Renal pelvis (tissue), 4 donors: ENCODE results near the gene ZIC4. TPM values are rescaled to one million over a fixed set of nuclear protein-coding genes. Genes with fewer than 3 reads are reported as not detected.

Experiments
- DNase-seq: peaks from one replicate; pipeline ENCODE4 v3.0.0-alpha.2; 2013
- polyA plus RNA-seq, 3 donors: library from polyadenylated mRNA; unstranded; fragments of 120-200 nt; gene quantifications; one replicate each; pipeline ENCODE4 v1.2.1, GENCODE V29; 2013; ENCODE audit not compliant: insufficient read length in 3 of 3

Gene ZIC4
- polyA plus RNA-seq, 3 donors, result 0.10 TPM; not detected in 2

DNA sequence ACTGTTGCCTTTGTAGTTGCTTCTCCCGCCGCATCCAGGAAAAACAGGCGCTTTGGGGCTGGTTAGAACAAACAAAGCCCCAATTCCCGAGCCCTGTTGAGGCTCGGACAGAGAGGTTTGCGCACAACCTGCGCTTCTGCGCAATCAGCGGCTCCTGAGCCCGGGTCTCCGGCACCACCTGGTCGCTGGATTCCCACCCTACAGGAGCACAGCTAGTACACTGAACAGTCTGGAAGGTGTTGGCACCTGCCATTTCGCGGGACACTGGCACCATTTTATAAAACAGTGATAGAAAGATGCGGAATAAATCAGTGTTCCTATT lies 13.8 kb downstream of the ZIC4 start:
- no peak for DNase-seq

DNA sequence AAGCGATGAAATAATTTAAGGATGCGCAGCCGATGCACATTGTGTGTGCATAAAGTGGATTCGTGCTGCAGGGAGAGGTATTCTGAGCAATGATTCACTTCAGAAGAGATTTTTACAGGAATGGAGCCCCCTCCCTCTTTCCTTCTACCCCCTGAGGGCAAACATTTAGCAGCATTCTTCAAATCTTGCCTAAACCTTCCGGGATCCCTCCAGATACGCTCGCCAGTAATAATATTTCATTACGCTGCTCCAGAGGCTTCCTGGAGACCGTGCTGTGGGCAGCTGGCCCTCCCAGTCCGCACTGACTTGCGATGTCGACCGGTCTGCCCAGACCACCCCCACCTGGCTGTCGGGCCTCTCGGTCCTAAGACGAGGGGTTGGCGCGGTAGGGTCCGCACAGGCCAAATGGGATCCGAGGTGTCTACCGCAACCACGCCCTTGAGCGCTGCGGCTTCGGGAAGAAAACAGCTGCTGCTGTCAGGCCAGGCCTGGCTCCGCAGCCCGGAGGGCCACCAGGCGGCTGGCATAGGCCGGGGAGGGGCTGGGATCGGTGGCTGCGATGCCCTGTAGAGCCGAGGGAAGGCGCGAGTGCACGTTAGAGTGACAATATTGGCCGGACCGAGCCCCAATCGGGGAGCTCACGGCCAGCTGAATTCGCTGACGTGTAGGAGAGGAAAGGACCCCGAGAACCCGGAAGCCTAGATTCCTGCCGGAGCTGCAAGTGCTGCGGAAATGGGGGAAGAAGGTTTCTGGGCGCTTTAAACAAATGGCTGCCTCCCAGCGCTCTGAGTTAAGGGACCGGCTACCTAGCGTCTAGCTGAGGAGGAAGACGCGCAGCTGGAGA lies 14.3 kb downstream of the ZIC4 start:
- DNase-seq, result no peak

DNA sequence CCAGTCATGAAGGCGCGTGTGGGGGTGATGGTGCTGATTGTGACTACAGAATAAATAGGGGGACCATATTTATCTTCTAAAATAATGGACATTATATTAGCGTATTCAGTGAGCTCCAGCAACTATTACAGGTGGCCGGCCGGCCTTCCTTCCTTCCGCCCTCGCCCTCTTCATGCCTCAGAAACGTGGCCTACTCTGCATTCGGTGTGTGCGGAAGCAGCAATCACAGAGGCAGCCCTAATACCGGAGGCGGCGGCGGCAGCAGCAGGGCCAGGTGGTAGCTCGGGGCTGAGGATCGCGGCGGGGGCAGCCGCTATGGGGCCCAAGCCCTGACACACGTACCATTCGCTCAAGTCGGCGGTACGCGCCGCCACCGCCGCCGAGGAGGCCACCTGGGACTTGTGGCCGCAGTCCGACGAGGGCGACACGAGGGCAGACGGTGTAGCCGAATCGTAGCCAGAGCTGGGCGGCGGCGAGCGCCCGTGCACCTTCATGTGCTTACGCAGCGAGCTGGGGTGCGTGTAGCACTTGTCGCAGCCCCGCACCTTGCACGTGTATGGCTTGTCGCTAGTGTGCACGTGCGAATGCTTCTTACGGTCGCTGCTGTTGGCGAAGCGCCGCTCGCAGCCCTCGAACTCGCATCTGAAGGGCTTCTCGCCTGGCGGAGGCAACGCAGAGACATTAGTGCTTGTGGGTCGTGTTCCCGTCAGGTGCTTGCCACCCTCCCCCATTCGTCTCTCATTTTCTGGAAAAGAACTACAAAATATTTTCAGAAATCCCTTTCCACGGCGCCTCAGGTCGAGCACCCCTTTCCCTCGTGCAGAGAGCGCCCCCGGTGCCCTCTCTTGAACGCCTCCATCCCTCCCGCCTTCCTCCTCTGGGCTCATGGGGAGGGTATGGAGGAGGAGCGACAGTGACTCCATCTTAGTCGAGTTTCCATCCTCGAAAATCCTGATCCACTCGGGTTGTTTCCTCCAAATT lies 15.5 kb downstream of the ZIC4 start:
- DNase-seq, result no peak

DNA sequence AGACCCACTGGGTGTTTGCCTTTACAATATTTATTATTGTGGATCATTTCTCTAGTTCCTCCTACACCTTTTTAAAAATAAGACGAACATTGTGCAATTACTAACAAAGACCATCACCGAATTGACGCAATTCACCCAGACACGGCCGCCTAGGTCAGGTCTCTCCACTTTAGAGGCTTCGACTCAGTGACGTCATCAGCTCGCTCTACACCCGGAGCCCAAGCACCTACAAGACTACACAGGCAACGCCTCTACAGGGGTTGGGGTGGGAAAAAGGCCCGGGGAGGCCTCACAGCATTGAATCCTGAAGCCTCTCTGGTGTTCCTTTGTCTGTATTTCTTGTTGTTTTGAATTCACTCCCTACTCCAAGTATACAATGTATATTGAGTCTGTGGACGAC lies 16.6 kb downstream of the ZIC4 start:
- DNase-seq, result no peak

DNA sequence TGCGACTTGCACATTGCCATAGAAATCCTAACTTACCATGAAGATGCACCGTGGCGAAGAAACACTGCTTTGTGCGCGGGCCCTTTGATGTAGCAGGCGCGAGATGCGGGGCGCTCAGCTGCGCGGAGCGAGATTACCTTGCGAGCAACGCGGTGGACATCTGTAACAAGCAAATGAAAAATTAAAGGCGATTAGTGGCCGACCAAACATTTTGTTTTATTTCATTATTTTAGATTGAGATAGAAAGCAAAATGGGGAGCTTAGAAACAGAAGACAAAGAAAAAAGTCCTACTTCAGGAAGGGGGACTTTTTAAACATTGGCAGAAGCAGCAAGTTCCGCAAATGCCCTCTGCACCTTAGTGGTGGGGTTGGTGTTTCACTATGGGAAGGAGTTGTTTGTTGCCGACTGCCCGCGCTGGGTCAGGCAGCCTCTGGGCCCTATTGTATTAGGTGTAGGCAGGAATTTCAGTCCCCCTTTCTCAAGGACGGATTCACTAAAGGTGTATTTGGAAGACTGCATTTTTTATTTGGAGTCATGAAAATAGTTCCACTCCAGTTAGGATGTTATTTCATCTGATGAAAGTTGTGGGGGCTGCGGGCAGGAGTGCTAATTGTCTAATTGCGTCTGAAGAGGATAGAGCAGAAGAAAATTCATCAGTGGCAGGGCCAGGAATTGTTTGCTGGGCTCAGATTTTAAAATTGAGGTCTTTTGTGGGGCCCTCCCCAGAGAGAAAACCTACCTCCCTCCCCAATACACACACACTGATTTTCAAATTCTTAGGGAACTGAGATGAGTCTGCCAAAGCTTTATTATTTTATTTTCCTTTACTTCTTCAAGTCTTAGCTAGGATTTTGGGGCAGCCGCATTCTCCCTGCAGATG lies 17.4 kb downstream of the ZIC4 start:
- DNase-seq, result no peak

DNA sequence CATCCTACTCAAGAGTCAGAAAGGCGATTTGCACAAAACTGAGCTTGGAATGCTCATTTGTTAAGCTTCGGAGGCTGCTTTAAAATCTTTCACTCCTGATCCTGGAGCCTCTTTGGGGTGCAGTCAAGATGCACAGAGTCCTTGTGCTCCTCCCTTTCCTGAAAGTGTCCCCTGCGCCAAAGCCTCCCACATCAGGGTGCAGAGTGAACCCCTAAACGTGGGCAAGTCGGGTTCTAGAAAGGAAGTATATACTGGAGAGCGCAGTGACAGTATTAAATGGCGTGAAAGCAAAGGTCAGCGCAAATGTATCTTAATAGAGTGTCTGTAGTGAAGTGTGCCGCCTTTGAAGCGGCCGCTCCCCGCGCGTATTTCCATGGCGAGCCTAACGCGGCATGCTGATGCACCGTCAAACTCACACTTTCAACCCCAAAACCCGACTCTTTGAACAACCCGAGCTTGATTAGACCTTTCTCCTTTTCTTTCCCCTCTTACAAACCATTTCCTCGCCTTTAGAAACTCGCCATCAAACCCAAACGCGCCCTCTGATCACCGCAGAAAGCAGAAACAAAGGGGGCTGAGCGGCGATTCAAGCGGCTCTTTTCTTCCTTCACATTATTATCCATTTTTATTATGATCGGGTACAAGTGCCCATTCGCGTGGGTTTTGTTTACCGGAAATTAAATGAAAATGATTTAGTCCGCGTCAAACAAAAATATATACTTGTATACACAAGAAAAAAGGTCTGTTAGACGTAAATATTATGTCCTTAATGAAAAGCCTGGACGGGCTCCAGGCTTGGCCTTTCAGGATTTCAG lies 18.3 kb downstream of the ZIC4 start:
- DNase-seq, result no peak

DNA sequence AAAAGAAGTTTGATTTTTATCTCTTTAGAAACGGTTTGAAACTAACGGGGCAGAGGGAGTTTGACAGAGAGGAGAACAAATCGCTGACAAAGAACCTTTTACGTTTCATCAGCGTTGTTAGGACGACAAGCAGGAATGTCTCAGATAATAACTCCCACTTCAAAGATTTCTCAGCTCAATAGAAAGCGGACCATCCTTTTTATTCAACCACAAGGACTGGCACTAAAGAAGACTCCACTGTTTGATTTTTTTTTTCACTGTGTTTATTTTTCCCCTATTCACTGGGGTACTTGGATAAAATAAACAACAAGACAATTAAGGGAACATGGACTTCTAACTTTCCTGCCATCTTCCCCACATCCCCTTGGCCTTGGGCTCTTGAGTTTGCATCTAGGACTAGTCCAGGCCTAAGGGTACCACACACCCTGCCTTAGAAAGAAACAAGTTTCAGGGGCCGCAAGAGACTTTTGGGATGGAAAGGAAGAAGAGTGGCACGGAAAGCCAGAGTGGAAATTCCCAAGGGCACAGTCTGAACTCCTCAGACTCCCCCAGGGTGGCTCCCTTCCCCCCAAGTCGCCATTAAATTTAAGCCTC lies 19.0 kb downstream of the ZIC4 start:
- no peak for DNase-seq

DNA sequence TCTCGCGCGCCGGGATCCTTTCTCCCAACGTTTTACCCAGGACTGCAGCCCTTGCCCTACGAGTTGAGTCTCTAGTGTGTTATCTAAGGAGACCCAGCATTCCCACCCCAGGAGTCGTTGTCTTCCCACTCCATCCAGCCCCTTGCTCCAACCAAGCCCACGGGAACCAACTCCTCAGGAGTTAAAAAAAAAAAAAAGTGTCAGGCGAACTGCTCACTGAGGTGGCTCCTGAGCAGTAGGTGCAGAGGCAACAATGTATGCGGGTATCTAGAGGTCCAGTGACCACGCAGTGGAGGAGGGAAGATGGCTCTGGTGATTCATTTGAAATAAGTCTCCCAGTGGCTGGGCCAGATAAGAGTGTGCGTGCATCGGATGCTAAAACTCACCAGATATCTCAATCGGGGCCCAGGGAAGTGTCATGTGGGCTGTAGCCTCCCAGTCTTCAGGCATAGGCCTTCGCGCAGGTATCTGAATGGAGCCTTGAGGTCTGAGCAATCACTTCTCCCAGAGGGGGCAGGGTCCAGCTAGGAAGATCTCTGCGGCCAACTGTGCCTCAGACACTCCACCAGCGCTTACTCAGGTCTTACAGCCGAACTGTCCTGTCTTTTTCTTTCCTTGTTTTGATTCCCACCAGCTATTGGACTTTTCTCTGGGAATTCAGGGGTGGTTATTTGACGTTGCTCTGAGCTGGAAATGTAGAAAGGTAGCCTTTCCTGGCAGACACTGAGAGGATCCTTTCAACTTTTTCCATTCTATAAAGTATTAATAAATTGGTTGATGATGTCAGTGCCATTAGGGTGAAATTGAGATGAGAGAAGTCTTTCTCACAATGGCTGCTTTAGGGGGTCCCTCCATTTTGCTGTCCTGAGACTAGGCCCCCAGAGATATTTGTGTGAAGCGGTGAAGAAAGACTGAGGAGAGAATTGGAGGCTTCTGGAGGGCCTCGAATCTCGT lies 21.0 kb downstream of the ZIC4 start:
- no peak for DNase-seq

DNA sequence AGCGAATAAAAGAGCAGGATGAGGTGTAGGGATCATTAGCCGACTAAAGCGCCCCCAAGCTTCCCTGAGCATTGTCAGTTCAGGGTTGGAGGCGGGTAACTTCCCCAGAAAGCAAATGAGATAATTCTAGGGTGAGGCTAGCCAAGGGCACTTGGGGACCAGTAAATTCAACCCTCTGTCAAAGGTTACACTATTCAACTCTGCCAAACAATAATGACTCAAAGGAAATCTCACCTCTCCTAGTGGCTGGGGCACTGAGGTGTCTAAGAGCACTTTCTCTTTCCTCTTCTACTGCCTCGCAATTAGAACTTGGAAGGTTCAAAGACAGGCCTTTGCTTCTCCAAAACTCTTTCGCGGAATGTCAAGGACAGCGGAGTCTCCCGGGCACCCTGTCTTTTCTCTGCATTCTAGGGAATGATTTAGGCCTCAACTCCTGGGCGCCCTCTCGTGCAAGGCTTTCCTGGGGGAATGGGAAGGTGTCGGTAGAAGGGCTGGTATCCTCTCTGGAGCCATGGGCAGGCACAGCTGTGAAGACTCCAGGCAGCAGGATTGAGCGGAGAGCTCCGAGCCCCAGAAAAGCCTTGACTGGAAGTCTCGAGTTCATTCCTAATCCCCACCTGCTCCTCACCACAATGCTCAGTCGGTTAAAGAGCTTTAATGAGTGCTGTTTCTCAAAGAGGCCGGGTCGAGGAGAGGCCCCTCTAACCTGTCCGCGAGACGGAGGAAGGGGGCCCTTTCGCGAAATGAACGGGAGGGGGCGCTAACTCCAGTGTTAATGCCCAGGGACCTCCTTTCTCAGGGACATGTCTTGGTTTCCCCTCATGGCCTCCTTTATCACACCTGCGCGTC lies 21.9 kb downstream of the ZIC4 start:
- no peak for DNase-seq

DNA sequence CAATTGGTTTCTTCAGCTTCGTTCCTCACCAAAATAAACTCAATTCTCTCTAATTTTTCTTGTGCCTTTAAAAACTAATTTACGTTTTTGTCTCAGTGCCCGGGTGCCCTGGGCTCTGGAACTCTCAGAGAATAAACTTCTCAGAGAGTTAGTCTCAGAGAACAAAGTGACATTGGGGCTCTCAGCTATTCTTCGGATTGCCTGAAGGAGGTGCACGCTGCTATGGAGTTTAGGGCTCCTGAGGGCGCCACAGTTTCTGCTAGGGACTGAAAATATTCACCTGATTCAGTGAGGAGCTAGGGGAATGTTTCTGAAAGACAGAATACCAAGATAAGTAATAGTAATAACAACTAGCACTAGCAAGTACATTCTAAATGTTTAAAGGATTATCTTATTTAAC lies 22.7 kb downstream of the ZIC4 start:
- DNase-seq, result no peak

DNA sequence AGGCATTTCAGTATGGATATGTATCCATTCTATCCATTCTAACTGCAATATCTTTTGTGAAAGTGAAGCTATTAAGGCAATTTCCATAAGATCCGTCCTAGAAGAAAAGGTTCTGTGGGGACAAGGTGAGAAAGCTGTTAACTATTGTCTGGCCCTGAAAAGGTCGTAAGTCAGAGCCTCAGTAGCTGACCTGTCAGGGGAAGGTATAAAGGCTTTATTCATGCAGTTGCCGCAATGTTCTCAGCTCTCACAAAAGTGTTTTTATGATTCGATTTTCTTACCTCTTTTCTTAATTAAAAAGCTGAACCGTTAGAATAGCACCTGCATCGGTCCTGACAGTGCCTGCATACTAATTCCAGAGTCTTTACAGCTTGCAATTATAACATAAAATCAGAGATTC lies 24.7 kb downstream of the ZIC4 start:
- no peak for DNase-seq

DNA sequence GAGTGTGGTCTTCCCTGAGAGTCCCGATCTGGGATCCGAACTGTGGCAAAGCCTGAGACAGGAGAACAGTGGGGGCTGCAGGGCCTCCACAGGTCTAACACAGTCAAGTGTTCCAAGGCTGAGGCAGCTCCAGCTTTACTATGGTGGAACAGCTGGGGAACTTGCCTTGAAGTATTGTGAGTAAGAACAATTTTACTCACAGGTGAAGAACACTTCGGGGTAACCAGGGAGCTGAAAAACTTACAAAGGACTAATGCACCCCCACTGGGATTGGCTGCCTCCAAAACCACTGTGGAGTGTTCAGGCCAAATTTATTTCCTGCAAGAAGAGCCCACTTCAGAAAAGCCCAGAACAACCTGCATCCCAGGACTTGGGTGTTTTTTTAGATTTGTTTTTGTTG lies 25.4 kb downstream of the ZIC4 start:
- DNase-seq, result no peak

DNA sequence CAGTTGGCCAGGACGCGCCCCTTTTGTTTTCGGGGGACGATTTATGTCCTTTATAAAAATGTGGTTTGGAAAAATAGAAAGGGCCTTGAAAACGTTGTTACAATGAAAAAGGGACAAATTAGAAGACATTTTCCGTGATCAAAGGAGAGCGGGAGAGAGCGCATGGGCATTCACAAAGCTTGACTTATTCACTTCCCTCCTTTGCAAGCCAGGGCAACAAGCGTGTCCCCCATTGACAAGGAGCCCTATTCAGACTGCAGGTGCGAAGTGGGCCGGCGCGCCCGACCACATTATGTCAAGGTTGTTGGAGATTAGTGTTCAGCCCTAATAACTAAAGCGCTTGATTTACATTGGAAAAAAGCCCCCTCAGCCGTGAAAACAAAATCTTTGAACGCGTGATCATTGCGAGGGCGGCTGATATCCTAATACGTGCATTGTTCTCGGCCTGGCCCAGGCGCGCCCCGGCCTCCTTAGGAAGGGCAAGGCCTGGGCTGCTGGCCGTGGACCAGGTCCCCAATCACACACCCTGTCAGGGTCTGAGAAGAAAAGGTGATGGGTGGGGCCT lies 25.9 kb downstream of the ZIC4 start:
- no peak for DNase-seq

DNA sequence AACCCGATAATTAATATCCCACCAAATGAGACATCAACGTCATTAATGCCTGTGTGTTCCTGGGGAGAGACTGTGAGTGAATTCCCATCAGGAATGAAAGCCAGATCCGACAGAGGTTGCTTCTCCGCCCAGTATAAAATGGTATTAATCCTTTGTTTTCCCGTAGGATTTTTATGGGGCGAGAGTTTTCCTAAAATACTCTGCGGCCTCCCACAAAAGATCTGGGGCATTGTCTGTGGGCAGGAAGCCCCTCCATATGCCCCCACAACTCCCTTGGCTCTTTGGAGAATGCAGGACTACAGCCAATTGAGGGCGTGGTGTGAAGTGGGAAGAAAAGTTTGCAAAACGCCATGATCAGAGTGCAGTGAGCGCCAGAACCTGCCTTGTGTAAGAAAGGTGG lies 26.7 kb downstream of the ZIC4 start:
- DNase-seq, result no peak

DNA sequence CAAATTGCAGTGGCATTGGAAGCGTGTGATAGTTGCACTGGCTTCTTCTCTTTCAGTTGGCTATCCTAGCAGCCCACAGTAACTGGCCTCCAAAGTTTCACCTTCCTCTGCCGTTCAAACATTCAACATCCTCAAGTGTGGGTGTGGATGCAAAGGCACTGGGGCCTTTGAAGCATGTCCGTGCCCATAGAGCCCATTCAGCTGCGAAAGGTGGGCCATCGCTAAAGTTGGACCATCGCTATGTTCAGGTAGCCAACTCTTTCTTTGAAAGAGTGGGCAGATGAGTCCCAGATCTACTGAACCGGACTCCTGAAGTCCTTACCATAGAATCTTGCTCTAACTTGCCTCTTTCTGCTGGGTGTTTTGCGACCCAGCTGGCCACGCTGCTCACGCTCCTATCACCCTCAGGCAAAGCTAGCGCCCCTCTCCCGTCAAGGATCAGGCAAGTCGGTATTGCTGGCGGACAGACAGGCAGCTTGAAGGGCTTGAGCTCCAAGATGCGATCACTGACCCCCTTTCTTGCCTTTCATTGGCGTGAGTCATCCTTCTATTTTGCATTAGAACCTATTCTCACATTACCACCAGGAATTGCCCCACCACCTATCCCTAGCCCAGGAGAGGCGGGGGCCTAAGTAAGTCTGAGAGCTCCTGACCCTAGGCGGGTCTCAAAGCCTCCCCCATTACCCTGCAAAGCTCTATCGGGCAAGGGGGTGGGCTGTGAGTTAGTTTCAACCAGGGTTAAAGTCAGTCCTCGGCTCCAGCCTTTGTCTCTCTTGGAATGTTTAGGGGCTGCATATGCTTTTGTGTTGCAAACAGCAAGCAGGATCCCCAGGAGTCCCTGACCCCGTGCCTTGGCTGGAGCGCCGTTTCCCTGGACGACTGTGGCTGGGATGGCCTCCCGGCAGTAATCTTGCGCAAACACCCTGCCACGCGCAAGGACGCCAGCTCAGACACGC lies 28.7 kb downstream of the ZIC4 start:
- DNase-seq, result no peak

DNA sequence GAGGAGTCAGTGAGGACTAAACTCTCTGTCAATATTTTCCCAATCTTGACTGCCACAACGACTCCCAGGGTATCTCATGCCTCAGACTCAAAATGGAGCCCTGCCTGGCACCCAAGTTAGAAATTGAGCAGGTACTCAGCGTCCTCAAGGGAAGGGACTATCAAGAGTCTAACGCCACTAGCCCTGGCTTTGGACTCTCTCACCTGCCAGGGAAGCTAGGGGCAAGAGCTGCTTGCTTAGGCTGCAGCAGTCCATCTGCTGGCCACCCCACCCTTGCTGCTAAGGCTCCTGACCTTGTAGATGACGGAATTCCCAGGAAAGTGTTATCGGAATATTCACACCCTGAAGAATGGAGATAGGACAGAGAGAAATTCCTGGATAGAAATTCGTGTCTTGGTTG lies 33.0 kb downstream of the ZIC4 start:
- DNase-seq, result no peak

DNA sequence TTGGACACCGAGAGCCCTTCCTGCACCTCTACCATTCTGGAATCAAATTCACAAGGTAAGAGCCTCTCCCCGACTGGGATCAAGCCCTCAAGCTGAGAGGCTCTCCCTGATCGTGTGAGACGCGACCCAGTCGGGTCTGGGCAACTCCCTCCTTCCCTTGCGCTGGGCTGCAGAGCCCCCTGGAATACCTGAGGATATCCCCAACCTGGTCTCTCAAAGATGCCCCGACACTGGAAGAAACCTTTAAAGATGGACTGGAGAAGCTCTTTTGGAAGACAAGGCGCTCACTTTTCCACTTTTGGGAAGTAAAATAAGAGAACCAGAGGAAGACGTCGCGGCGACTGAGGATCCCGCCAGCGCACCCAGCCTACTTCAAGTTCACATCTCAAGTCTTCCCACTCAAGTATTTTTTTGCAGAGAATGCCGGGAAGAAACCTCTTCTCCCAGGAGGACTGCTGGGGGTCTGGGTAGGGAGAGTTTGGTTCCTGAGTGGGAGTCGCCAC lies 33.8 kb downstream of the ZIC4 start:
- DNase-seq, result no peak
